Colonic mucosa (tissue), 4 donors: ENCODE measurements around the gene ZFYVE21. TPM values are rescaled to one million over a fixed set of nuclear protein-coding genes. Genes with fewer than 3 reads are reported as not detected.

ENCODE experiments used
- DNase-seq: peaks from one replicate; pipeline ENCODE4 v3.0.0-alpha.2; 2020
- H3K27ac ChIP-seq: fragments of 200-600 bp; one replicate; pipeline ENCODE4 v1.8.0; 2021
- H3K27me3 ChIP-seq: fragments of 200-600 bp; one replicate; pipeline ENCODE4 v1.8.0; 2021
- H3K36me3 ChIP-seq: fragments of 200-600 bp; one replicate; pipeline ENCODE4 v1.8.0; 2021
- H3K4me1 ChIP-seq: fragments of 200-600 bp; one replicate; pipeline ENCODE4 v1.8.0; 2021; ENCODE audit warnings: mild to moderate bottlenecking
- H3K4me3 ChIP-seq: fragments of 200-600 bp; one replicate; pipeline ENCODE4 v1.8.0; 2021
- H3K9ac ChIP-seq, 2 donors: one replicate each; pipeline ENCODE4 v1.7.0; 2013; ENCODE audit warnings: control low read depth in 2 of 2, low read depth in 2 of 2, low read length in 2 of 2
- H3K9me3 ChIP-seq: fragments of 200-600 bp; one replicate; pipeline ENCODE4 v1.8.0; 2021
- CTCF ChIP-seq: fragments of 200-600 bp; IDR thresholded peaks from one replicate; pipeline ENCODE4 v1.8.0; 2022; ENCODE audit warnings: antibody characterized with exemption, mild to moderate bottlenecking
- intact Hi-C: fragments of 100-400 bp; cut with DNase I; formaldehyde crosslinking; loops from one replicate; pipeline ENCODE4 v1.14.1; 2022
- total RNA-seq, 2 donors: library from RNA; stranded (reverse); fragmentation: NEBNext Ultra II Directional in 1 of 2; extraction: Animal tissue kit (Norgen Biotek cat#: 25700) in 1 of 2; gene quantifications; one replicate each; pipeline ENCODE4 v1.2.1, GENCODE V29; 2021
- donor health status: healthy.
- donor health status: DM: no; HTN: no; CAD: no.
- donor health status: DM: no; HTN: no; CAD: no.

The ZFYVE21 gene
- total RNA-seq, 2 donors from 2014 or later, result 49.3 to 68.9 TPM

GRCh38 chr14:103730490-103731035 lies 15.0 kb downstream of the ZFYVE21 start:
- no peak for TF ChIP-seq CTCF
- no peak for DNase-seq
- Histone ChIP-seq H3K27me3 (no peaks in the 10 kb centered on the region), H3K36me3 (peaks cover 7% of the 10 kb centered on the region), H3K9ac (no peak overlapping the region), H3K4me1 (no peaks in the 10 kb centered on the region), H3K9me3 (no peaks in the 10 kb centered on the region), H3K27ac (no peak overlapping the region), H3K4me3 (no peak overlapping the region)
- intact Hi-C loops, result no loop called here

- no peak overlapping the region for H3K9ac ChIP-seq
- no peak for TF ChIP-seq CTCF
- peaks cover 7% of the 10 kb centered on the region for H3K36me3 ChIP-seq
- H3K9me3 ChIP-seq, result no peaks in the 10 kb centered on the region
- no peak overlapping the region for H3K27ac ChIP-seq
- H3K4me3 ChIP-seq, result no peak overlapping the region
- intact Hi-C loops, result no loop called here
- DNase-seq, result no peak
- H3K4me1 ChIP-seq, result no peaks in the 10 kb centered on the region
- H3K27me3 ChIP-seq, result no peaks in the 10 kb centered on the region
Observed at GRCh38 chr14:103731481-103731880, 15.9 kb downstream of the ZFYVE21 start.

- Histone ChIP-seq H3K27me3 (no peaks in the 10 kb centered on the region), H3K36me3 (peaks cover 7% of the 10 kb centered on the region), H3K4me3 (no peak overlapping the region), H3K4me1 (no peaks in the 10 kb centered on the region), H3K27ac (no peak overlapping the region), H3K9ac (no peak overlapping the region), H3K9me3 (no peaks in the 10 kb centered on the region)
- intact Hi-C loops, result no loop called here
- TF ChIP-seq CTCF, result no peak
- no peak for DNase-seq
Observed at GRCh38 chr14:103731916-103732867, 16.6 kb downstream of the ZFYVE21 start.

GRCh38 chr14:103732868-103733620 lies 17.4 kb downstream of the ZFYVE21 start:
- Histone ChIP-seq H3K9me3 (no peaks in the 10 kb centered on the region), H3K27me3 (no peaks in the 10 kb centered on the region), H3K4me1 (no peaks in the 10 kb centered on the region), H3K36me3 (peaks cover 12% of the 10 kb centered on the region), H3K9ac (no peak overlapping the region), H3K27ac (no peak overlapping the region), H3K4me3 (no peak overlapping the region)
- no peak for DNase-seq
- TF ChIP-seq CTCF, result no peak
- intact Hi-C loops, result no loop called here

- no peak overlapping the region for H3K4me3 ChIP-seq
- peaks cover 12% of the 10 kb centered on the region for H3K36me3 ChIP-seq
- no peaks in the 10 kb centered on the region for H3K4me1 ChIP-seq
- H3K27ac ChIP-seq, result no peak overlapping the region
- no peaks in the 10 kb centered on the region for H3K27me3 ChIP-seq
- TF ChIP-seq CTCF, result no peak
- no peak overlapping the region for H3K9ac ChIP-seq
- intact Hi-C loops, result no loop called here
- DNase-seq, result no peak
- H3K9me3 ChIP-seq, result no peaks in the 10 kb centered on the region
Observed at GRCh38 chr14:103733651-103734050, 18.0 kb downstream of the ZFYVE21 start.
